Measurements from ENCODE around the gene ZC2HC1B.
"Not testable (repeated sequence)": the region's sequence is repeated elsewhere in the genome, so short reads cannot be mapped to it uniquely, and the experiment has no call there.

ZC2HC1B gene

GRCh38 chr6:143864234-143864633 is at the start of gene ZC2HC1B:
TSS of gene ZC2HC1B (plus strand) at chr6:143864474. CDS start at chr6:143864540, 66 bp downstream.
- no peak for DNase-seq

DNA sequence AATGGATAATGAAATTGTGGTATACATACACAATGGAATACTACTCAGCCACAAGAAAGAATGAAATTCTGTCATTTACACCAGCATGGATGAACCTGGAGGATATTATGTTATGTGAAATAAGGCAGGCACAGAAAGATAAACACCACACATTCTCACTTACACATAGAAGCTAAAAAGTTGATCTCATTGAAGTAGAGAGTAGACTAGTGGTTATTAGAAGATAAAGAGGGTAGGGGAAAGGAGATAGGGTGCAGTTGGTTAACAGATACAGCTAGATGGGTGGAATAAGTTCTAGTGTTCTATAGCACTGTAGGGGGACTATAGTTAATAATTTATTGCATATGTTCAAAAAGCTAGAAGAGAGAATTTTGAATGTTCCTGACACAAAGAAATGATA is 46.7 kb upstream of the ZC2HC1B start:
- DNase-seq = no peak

GRCh38 chr6:143821359-143821758 is 42.9 kb upstream of the ZC2HC1B start:
- DNase-seq = no peak

DNA sequence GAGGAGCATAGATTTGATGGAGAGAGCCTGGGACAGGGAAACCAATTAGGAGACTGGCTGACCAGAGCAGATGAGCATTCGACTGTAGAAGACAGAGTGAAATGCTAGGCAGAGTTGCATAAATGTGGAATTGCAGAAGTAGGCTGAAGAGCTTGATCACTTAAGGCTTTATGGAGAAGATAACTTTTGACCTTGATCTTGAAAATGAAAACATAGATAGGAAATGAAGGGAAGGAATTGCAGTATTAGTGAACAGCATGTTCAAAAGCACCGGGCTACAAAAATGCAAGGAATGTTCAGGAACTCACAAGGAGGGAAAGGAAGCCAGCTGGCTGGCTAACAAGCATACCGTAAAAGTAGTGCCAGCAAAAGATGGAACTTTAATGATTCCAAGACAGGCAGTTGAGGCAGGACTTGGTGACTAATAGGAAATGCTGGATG is 41.7 kb upstream of the ZC2HC1B start:
- no peak for DNase-seq

DNA sequence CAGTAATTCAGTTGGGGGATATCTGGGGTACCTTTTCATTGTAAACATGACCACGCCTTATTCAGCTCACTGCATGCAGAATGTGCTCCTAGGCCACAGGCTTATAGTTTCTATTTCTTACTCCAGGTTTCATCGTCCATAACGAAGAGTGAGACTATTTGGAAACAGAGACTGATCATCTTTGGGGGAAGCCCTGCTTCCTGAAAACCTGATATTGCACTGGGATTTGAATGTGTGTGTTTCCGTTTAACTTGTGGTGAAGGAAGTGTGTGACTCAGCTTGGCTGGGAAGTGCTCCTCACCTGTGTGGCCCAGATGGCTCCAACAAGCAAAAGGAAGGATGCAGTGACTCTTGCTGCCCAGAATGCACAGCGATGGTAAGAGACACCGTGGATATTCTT is 40.7 kb upstream of the ZC2HC1B start:
- no peak for DNase-seq

DNA sequence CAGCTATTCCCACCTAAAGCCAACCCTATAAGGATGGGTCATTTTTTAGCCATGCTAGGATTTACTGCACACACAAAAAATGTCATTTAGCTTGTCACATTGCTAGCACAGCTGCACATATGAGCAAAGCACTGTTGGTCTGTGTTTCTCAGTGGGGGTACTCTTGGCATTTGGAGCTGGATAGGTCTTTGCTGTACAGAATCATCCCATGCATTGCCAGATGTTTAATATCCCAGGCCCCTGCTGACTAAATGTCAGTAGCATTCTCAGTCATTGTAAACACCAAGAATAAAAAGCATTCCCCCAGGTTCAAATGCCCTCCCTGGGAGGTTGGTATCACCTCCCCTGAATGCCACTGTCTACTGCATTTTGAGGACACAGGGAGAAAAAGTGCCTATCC is 35.7 kb upstream of the ZC2HC1B start:
- DNase-seq = no peak

DNA sequence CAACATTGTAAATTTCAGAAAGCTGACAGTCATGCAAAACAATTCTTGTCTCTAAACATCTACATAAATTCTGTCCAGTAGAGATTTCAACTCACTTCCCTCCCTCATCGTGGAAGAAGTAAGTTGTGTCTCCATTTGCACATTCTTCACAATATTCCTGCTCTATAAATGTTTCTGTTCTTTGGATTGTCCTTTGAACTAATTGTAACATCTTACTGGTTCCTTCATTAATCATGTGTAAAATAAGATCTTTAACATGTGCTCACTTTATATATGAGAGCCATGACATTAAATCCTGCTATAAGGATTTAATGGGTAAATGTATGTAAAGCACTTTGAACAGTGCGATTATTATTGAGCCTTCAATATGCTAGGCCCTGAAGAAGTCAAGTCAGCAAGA is 28.1 kb upstream of the ZC2HC1B start:
- DNase-seq = no peak

DNA sequence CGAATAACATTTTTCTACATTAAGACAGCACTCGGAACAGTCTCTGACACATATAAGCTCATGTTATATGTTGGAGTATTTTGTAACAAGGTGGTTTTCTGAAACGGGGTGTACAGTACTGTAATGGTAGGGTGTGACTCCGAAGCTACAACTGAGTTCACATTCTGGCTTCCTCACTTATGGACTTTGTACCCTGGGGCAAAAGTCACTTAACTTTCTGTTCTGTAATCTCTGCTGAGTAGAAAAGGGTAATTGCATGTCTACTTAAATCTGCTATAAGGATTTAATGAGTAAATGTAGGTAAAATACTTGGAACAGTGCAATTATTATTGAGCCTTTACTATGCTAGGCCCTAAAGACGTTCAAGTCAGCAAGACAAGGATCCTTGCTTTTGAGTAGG is 25.9 kb upstream of the ZC2HC1B start:
- DNase-seq = no peak

- no peak for DNase-seq
Measured at GRCh38 chr6:143839196-143839595, 25.1 kb upstream of the ZC2HC1B start.

- no peak for DNase-seq
Measured at GRCh38 chr6:143840595-143841265, 23.5 kb upstream of the ZC2HC1B start.

GRCh38 chr6:143842461-143842901 is 21.8 kb upstream of the ZC2HC1B start:
- DNase-seq = no peak

DNA sequence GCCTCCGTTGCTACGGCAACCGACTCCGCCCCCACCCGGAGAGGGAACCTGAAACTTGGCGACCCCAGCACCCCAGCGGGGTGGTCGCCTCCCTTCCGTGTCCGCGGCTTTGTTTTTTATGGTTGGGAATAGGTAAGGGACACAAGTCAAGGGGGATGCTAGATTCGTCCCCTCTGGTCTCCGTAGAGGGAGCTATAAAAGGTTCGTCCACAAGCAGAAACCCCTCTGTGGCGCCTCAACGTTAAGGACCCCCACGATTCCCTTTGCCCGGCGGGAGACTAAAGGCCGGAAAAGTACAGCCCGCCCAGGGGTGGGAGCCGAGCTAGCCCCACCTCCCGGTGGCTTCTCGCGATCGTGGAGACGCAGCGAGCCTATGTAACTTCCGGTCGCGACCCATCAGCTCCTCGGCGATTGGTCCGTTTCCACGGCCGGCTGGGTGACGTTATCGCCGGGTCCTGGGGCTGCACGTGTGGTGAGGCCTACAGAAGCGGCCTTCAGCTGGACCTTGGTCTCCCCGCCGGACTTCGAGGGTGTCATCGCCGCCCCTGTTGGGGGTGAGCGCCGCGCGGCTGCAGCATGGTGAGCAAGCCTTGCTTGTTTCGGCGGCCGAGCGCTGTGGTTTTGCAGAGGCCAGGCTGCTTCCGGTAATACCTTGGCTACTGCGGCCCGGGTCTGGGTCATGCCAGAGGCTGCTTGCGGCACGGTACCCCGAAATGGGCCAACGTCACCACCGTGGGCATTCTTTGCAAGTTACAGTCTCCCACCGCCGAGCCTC is 21.2 kb upstream of the ZC2HC1B start, which contains the start of gene LTV1:
LTV1 (plus strand) TSS at position 437 of the 775 bp plus-strand sequence; CDS start at position 577, 140 bp downstream.
- DNase-seq = peak; percentile 76

- DNase-seq = no peak
Measured at GRCh38 chr6:143843677-143843999, 20.6 kb upstream of the ZC2HC1B start.

DNA sequence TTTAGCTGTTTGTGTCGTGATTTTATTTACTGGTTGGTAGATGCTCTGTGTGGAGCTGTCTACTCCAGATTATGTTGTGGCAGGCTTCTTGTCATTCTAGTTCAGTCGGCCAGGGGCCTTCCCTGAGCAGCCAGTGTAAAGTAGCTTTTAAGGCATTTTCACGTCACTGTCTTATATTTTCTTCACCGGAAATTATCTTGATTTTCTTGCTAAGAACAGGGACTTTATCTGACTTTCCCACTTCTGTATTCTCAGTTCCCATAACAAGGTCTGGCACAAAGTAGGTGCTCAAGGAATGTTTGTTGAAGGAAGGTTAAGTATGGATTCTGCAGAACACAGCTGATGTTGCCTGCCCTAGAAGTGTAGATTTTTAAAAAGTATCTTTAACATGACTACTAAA is 20.3 kb upstream of the ZC2HC1B start:
- no peak for DNase-seq

DNA sequence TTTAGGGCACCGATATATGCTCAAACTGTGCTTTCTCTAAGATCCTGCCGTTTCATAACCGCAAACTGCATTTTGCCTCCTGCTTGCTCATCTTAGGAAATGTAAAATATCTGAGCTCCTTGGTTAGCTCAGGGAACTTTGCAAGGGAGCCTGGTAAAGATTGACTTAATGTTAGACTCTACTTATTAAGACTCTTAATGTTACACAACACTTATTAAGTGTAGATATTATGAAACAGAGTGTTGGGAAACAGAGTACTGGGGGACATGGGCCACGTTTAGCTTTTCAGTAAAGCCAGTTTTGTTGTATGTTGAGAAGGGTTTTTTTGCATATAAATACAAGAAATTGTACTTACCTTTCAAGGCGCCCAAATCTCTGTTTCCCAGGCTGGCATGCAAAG is 19.2 kb upstream of the ZC2HC1B start:
- DNase-seq = no peak

DNA sequence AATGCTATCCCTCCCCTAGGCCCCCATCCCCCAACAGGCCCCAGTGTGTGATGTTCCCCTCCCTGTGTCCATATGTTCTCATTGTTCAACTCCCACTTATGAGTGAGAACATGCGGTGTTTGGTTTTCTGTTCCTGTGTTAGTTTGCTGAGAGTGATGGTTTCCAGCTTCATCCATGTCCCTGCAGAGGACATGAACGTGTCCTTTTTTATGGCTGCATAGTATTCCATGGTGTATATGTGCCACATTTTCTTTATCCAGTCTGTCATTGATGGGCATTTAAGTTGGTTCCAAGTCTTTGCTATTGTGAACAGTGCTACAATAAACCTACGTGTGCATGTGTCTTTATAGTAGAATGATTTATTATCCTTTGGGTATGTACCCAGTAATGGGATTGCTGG is 12.6 kb upstream of the ZC2HC1B start:
- DNase-seq = not testable (repeated sequence)

GRCh38 chr6:143855057-143855456 is 9.2 kb upstream of the ZC2HC1B start:
- DNase-seq = not testable (repeated sequence)

GRCh38 chr6:143856762-143857161 is 7.5 kb upstream of the ZC2HC1B start:
- not testable (repeated sequence) for DNase-seq

DNA sequence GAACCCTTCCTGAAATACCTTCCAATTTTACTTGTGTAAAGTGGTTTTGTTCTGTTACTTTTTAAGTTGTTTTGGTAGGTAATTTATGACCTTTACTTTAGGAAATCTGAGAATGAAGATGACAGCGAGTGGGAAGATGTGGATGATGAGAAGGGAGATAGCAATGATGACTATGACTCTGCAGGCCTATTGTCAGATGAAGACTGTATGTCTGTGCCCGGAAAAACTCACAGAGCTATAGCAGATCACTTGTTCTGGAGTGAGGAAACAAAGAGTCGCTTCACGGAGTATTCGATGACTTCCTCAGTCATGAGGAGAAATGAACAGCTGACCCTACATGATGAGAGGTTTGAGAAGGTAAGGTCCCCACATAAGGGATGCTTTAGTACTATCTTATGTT is 6.6 kb upstream of the ZC2HC1B start:
- no peak for DNase-seq

DNA sequence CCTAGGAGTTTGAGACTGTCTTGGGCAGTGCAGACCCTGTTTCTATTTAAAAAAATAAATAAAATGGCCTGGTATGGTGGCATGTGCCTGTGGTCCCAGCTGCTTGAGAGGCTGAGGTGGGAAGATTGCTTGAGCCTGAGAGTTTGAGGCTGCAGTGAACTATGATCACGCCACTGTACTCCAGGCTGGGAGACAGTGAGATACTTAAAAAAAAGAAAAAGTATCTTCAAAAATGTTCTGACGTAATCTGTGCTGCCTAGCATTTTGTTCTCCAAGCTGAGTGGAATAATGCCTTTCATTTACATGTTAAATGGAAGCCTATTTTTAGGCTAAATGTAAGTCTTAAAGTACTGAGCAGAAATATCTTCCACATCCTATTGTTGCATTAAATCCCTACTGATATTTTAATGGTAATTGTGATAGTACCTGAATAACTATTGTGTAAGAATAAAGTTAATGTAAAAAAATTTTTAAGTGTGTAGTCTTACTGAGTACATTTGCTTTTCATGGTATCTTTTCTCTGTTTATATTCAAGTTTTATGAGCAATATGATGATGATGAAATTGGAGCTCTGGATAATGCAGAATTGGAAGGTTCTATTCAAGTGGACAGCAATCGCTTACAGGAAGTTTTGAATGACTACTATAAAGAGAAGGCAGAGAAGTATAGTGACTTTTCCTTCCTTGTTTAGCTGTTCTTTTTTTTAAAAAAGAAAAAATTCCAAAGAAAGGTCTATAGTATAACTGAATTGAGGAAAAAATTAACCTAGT is 4.2 kb upstream of the ZC2HC1B start:
- no peak for DNase-seq

GRCh38 chr6:143863771-143864170 is 503 bp upstream of the ZC2HC1B start:
- DNase-seq = no peak

- no peak for DNase-seq
Measured at GRCh38 chr6:143867236-143867635, 3.0 kb downstream of the ZC2HC1B start.

DNA sequence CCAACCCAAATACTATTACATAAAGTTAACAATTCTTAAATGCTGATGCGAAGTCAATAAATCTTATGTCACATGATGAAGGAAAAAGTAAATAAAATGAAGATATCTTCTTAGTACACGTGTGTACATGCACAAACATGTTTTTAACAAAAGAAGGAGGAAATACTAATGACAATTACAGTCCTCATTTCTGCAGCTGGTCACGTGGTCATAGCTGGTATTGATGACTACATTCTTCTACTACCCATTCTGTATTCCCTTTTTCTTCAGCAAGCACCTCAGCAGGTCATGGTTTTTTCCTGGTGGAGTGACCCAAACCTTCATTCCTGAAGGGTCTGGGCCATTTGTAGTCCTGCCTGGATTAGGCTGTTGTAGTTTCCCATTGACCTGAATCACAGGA is 4.5 kb downstream of the ZC2HC1B start:
- DNase-seq = not testable (repeated sequence)
